Mucosa of rectum (tissue), 2 donors: ENCODE measurements around the gene LRRTM2.
A peak's percentile ranks its signal among the peaks of the same experiment; 100 is the strongest.
"Not testable (repeated sequence)": the region's sequence is repeated elsewhere in the genome, so short reads cannot be mapped to it uniquely, and the experiment has no call there.

Experiments used
- H3K27ac ChIP-seq, 2 donors: one replicate each; pipeline ENCODE4 v1.7.0; 2013; ENCODE audit warnings: inconsistent platforms in 2 of 2, low read depth in 2 of 2, low read length in 2 of 2
- H3K27me3 ChIP-seq, 2 donors: one replicate each; pipeline ENCODE4 v1.7.0; 2013; ENCODE audit warnings: low read length in 2 of 2; ENCODE audit not compliant: control insufficient read depth in 2 of 2, insufficient read depth in 2 of 2
- H3K36me3 ChIP-seq, 2 donors: one replicate each; pipeline ENCODE4 v1.7.0; 2013; ENCODE audit warnings: low read length in 2 of 2; ENCODE audit not compliant: control insufficient read depth in 2 of 2, insufficient read depth in 2 of 2
- H3K4me1 ChIP-seq, 2 donors: one replicate each; pipeline ENCODE4 v1.7.0; 2013; ENCODE audit warnings: low read length in 2 of 2, mild to moderate bottlenecking in 1 of 2; ENCODE audit not compliant: control insufficient read depth in 2 of 2, insufficient read depth in 2 of 2
- H3K4me3 ChIP-seq, 2 donors: one replicate each; pipeline ENCODE4 v1.7.0; 2013; ENCODE audit warnings: low read length in 2 of 2
- H3K9ac ChIP-seq, 2 donors: one replicate each; pipeline ENCODE4 v1.7.0; 2013; ENCODE audit warnings: low read length in 2 of 2, low read depth in 1 of 2, mild to moderate bottlenecking in 1 of 2
- H3K9me3 ChIP-seq, 2 donors: one replicate each; pipeline ENCODE4 v1.7.0; 2013; ENCODE audit warnings: low read length in 2 of 2; ENCODE audit not compliant: control insufficient read depth in 2 of 2
- donor health status: healthy.
- donor health status: Normal muscosa, but diverticular disease.

Gene LRRTM2, protein sequence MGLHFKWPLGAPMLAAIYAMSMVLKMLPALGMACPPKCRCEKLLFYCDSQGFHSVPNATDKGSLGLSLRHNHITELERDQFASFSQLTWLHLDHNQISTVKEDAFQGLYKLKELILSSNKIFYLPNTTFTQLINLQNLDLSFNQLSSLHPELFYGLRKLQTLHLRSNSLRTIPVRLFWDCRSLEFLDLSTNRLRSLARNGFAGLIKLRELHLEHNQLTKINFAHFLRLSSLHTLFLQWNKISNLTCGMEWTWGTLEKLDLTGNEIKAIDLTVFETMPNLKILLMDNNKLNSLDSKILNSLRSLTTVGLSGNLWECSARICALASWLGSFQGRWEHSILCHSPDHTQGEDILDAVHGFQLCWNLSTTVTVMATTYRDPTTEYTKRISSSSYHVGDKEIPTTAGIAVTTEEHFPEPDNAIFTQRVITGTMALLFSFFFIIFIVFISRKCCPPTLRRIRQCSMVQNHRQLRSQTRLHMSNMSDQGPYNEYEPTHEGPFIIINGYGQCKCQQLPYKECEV

DNA sequence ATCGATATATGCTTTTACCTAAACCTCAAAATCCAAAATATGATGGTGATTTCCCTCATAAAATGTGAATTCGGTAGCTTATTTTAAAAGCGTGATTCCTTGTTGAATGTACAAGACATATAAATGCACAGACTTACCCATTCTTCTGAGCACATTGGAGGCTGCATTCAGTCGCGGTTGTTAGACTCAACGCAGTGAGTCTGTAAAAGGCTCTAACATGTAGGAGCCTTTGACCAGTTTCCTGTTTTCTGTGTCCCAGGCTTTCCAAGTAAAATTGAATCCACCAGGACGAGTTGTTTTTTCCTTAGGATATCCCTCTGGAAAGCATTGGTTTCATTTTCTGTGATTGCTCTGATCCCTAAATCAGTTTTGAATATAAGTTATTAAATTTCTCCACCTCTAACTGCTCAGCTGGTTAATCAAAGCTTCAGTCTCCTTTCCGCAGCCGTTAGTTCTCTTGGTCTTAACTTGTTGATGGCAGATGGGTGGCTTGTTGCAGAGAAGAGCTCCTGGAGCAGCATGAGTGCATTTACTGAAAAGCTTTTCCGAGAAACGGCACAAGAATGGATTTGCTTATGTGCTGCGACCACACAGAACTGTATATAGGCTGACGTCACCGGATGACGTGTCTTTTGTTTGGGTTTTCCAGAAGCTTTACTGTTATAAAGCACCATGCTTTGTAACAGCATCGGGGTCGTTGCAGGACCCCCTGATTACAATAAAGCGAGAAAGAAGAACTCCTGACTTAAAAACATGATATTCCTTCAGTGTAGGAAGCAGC, at the start of gene LRRTM2:
LRRTM2 (minus strand) TSS at position 565 of the 781 bp plus-strand sequence; CDS start at position 141, 424 bp downstream.
- Histone ChIP-seq H3K27ac (no peak within 1 kb of the TSS), H3K4me1 (no peaks in the 10 kb centered on the region), H3K9me3 (no peaks in the 10 kb centered on the region), H3K4me3 (peak within 1 kb of the TSS in 1 of 2 donors; percentile 23), H3K9ac (no peak within 1 kb of the TSS), H3K36me3 (no peaks in the 10 kb centered on the region), H3K27me3 (no peaks in the 10 kb centered on the region)

DNA sequence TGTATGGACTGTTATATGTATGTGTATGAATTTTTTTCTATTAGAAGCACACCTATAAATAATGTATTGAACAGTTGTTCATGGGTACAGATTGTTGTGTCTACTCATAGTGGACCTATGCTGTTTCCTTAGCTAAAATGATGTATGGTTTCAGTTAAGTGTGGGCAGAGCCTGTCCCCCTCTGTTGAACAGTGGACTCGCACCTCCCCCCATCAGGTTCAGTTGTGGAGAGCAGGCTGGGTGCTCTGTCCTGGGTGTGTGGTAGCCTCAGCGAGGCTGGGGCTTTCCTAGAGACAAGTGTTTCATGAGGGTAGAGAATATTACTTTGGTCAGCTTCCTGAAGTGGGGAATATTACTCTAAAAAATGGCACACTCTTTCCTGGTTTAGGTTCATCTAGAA, 47.4 kb upstream of the LRRTM2 start:
- Histone ChIP-seq H3K4me1 (no peaks in the 10 kb centered on the region), H3K9ac (no peak overlapping the region)

DNA sequence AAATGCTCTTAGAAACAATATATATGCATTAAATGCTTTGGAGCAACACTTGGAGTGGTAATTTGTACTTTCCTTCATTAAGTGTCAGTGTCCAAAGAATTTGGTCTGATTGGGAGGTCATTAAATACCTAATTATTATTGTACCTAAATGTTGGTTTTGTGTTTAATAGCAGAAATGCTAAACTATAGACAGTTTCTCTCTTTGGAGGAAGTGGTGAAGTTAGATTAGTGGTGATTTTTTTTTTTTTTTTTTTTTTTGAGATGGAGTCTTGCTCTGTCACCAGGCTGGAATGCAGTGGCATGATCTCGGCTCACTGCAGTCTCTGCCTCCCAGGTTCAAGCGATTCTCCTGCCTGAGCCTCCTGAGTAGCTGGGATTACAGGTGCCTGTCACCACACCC, 46.2 kb upstream of the LRRTM2 start:
- H3K4me1 ChIP-seq, H3K9me3 ChIP-seq, H3K9ac ChIP-seq, H3K27me3 ChIP-seq, H3K4me3 ChIP-seq, H3K27ac ChIP-seq: not testable (repeated sequence)
- peaks cover 41 to 45% of the 10 kb centered on the region in 2 donors for H3K36me3 ChIP-seq

More for the DNA sequence above, 47.4 kb upstream of the LRRTM2 start:
- no peaks in the 10 kb centered on the region for H3K9me3 ChIP-seq
- peaks cover 46 to 51% of the 10 kb centered on the region in 2 donors for H3K36me3 ChIP-seq
- H3K27me3 ChIP-seq: no peaks in the 10 kb centered on the region
- H3K4me3 ChIP-seq: no peak overlapping the region
- H3K27ac ChIP-seq: no peak overlapping the region

DNA sequence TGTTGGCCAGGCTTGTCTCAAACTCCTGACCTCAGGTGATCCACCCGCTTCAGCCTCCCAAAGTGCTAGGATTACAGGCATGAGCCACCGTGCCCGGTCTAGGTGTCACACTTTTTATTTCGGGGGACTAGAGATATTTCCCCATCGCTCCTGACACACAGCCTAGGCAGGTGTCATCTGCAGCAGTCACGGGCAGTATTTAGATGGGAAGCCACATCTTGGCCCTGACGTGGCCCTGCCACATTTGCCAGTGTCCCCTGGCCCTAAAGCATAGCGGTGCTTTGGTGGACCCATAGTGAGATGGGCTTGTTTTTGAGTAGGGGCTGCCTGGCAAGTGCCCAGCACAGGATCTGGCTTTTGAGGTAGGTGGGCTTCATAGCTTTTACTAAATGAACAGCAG, 45.0 kb upstream of the LRRTM2 start:
- Histone ChIP-seq H3K27ac (no peak overlapping the region), H3K4me3 (no peak overlapping the region), H3K27me3 (no peaks in the 10 kb centered on the region), H3K9ac (no peak overlapping the region), H3K4me1 (no peaks in the 10 kb centered on the region), H3K9me3 (no peaks in the 10 kb centered on the region), H3K36me3 (peaks cover 30 to 33% of the 10 kb centered on the region in 2 donors)

DNA sequence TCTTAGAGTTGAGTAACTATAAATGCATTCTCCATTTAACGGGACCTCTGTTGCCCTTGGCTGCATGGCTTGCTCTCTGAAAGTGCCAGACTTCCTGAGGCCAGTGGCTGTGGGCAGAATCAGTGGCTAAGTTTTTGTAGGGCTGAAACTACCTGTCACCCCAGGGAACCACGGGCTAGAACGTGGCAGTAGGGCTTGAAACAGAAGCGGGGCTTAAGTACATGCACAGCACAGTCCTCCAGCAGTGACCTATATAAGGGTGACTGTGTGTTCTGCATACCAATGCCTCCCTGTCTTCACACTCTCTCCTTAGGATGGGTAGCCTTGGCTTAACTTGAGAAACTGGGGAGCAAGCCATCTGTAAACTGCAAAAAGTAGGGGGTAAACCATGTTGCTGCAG, 43.6 kb upstream of the LRRTM2 start:
- Histone ChIP-seq H3K27me3 (no peaks in the 10 kb centered on the region), H3K4me1 (no peaks in the 10 kb centered on the region), H3K9me3 (no peaks in the 10 kb centered on the region), H3K36me3 (peaks cover 23 to 26% of the 10 kb centered on the region in 2 donors), H3K27ac (no peak overlapping the region), H3K9ac (no peak overlapping the region), H3K4me3 (no peak overlapping the region)

DNA sequence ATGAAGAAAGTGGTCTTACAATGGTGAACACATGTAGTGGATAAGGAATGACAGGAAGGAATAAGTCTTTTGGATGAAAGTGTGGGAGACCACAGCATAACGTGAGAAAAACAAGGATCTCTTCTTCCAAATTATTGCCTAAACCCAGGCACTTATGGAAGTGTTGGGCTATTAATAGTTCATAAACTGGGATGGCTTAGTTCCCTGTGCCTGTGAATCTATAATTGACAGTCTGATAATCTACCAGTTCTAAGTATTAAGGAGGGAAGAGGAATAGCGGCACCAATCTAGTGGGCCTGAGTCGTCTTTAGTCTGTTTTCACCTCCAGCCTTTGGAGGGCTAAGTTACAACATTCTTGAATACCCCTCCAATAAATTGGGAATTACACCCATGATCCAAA, 39.2 kb upstream of the LRRTM2 start:
- Histone ChIP-seq H3K9me3 (no peaks in the 10 kb centered on the region), H3K9ac (no peak overlapping the region), H3K36me3 (peaks cover 19 to 26% of the 10 kb centered on the region in 2 donors), H3K27me3 (no peaks in the 10 kb centered on the region), H3K27ac (no peak overlapping the region), H3K4me1 (no peaks in the 10 kb centered on the region), H3K4me3 (no peak overlapping the region)

DNA sequence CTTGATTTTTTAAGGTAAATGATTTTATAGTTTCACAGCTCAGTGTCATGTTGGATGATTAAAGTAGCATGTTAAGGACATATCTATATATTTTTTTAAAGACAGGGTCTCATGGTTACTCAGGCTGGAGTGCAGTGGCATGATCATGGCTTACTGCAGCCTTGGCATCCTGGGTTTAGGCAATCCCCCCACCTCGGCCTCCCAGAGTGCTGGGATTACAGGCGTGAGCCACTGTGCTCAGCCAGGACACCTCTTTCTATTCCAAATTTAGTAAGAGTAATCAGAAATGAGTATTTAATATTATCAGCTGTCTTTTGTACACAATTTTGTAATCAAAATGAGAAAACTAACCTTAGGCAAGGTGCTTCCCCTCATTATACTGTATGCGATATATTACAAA, 38.6 kb upstream of the LRRTM2 start:
- H3K27me3 ChIP-seq: no peaks in the 10 kb centered on the region
- no peak overlapping the region for H3K9ac ChIP-seq
- no peaks in the 10 kb centered on the region for H3K9me3 ChIP-seq
- H3K4me1 ChIP-seq: no peaks in the 10 kb centered on the region
- H3K4me3 ChIP-seq: no peak overlapping the region
- peaks cover 15 to 24% of the 10 kb centered on the region in 2 donors for H3K36me3 ChIP-seq
- no peak overlapping the region for H3K27ac ChIP-seq

DNA sequence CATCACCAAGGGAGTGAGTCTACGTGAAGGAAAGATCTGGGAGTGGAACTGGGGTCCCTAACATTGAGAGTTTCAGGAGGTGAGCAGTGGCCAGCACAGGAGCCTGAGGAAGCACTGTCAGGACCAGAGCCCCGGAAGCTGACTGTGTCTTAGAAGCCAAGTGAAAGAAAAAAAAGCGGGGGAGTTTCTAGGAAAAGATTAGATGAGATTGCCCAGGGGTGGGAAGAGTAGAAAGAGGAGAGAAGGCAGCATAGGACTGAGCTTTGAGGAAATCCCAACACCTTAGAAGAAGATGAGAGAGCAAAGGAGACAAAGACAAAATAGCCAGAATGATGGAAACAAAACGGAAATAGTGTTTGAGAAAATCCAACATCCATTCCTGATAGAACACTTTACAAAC, 37.0 kb upstream of the LRRTM2 start:
- H3K27ac ChIP-seq: no peak overlapping the region
- H3K9me3 ChIP-seq: no peaks in the 10 kb centered on the region
- H3K27me3 ChIP-seq: no peaks in the 10 kb centered on the region
- H3K4me3 ChIP-seq: no peak overlapping the region
- H3K4me1 ChIP-seq: no peaks in the 10 kb centered on the region
- peaks cover 3 to 22% of the 10 kb centered on the region in 2 donors for H3K36me3 ChIP-seq
- H3K9ac ChIP-seq: no peak overlapping the region

DNA sequence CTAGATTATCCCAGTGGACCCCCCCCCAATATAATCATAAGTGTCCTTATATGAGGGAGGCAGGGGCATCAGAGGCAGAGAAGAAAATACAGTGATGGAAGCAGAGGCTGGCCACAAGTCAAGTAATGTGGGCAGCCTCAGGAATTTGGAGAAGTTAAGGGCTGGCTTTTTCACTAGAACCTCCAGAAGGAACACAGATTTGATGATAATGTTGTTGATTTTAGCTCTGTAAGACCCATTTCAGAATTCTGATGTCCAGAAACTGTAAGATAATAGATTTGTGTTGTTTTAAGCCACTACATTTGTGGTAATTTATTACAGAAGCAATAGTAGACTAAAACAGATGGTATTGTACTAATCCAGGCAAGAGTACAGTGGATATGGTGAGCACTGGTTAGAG, 36.3 kb upstream of the LRRTM2 start:
- H3K4me1 ChIP-seq: no peaks in the 10 kb centered on the region
- no peaks in the 10 kb centered on the region for H3K9me3 ChIP-seq
- peaks cover 8 to 26% of the 10 kb centered on the region in 2 donors for H3K36me3 ChIP-seq
- H3K9ac ChIP-seq: no peak overlapping the region
- H3K4me3 ChIP-seq: no peak overlapping the region
- no peaks in the 10 kb centered on the region for H3K27me3 ChIP-seq
- no peak overlapping the region for H3K27ac ChIP-seq

DNA sequence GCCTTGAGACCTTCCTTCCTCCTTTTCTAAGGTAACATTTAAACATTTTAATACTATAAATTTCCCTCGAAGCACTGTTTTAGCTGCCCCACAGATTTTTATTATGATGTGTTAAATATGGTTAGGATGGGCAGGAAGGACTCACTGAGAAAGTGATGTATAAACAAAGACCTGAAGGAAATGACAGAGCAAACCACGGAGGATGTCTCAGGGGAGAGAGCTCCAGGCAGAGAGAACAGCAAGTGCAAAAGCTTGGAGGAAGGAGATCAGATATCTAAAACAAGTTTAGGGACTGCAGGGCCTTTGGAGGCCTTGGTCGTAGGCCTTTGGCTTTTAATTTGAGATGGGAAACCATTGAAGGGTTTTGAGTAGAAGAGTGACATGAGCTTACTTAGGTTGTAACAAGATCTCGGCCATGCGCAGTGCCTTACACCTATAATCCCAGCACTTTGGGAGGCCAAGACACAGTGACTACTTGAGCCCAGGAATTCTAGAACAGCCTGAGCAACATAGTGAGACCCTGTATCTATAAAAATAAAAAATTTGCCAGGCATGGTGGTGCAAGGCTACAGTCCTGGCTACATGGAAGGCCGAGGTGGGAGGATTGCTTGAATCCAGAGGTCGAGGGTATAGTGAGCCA, 35.5 kb upstream of the LRRTM2 start:
- Histone ChIP-seq H3K27ac (no peak overlapping the region), H3K9ac (no peak overlapping the region), H3K4me1 (no peaks in the 10 kb centered on the region), H3K4me3 (no peak overlapping the region), H3K27me3 (no peaks in the 10 kb centered on the region), H3K36me3 (peaks cover 15 to 34% of the 10 kb centered on the region in 2 donors), H3K9me3 (no peaks in the 10 kb centered on the region)
